Osteocyte (in vitro differentiated cells): ENCODE measurements around the gene ITGAV. TPM values are rescaled to one million over a fixed set of nuclear protein-coding genes. Genes with fewer than 3 reads are reported as not detected.

ENCODE experiments used
- DNase-seq: peaks from one replicate; pipeline ENCODE4 v3.0.0; 2021; ENCODE audit warnings: mixed read lengths; ENCODE audit not compliant: unreplicated experiment; ENCODE audit errors: extremely low spot score
- H3K27ac Mint-ChIP-seq: one replicate; pipeline ENCODE4 v1.8.0; 2021; ENCODE audit warnings: mild to moderate bottlenecking, mixed read lengths; ENCODE audit not compliant: unreplicated experiment
- H3K27me3 Mint-ChIP-seq: one replicate; pipeline ENCODE4 v1.8.0; 2021; ENCODE audit warnings: mixed read lengths; ENCODE audit not compliant: unreplicated experiment
- H3K36me3 Mint-ChIP-seq: one replicate; pipeline ENCODE4 v1.8.0; 2021; ENCODE audit warnings: mixed read lengths; ENCODE audit not compliant: unreplicated experiment
- H3K4me1 Mint-ChIP-seq: one replicate; pipeline ENCODE4 v1.8.0; 2021; ENCODE audit warnings: mixed read lengths; ENCODE audit not compliant: unreplicated experiment
- H3K4me3 Mint-ChIP-seq: one replicate; pipeline ENCODE4 v1.8.0; 2021; ENCODE audit warnings: mild to moderate bottlenecking, moderate library complexity, mixed read lengths; ENCODE audit not compliant: unreplicated experiment
- H3K9me3 Mint-ChIP-seq: one replicate; pipeline ENCODE4 v1.8.0; 2021; ENCODE audit warnings: mixed read lengths; ENCODE audit not compliant: unreplicated experiment
- CTCF ChIP-seq: fragments of 200-600 bp; sonication (generic); IDR thresholded peaks from 2 replicates; pipeline ENCODE4 v1.5.0; 2021; ENCODE audit warnings: antibody characterized with exemption, mild to moderate bottlenecking, moderate library complexity
- total RNA-seq: library from RNA; stranded (reverse); gene quantifications from 2 replicates; pipeline ENCODE4 v1.2.1, GENCODE V29; 2021

Gene ITGAV
- total RNA-seq, 1 donor from 2014 or later, result 141 TPM

- Mint-ChIP-seq H3K9me3 (no peaks in the 10 kb centered on the region), H3K4me1 (no peaks in the 10 kb centered on the region), H3K27me3 (no peaks in the 10 kb centered on the region), H3K27ac (no peak overlapping the region), H3K4me3 (no peak overlapping the region), H3K36me3 (peaks cover 30% of the 10 kb centered on the region)
- DNase-seq, result no peak
- TF ChIP-seq CTCF, result no peak
Observed at GRCh38 chr2:186653511-186653910, 63.7 kb downstream of the ITGAV start.

GRCh38 chr2:186659383-186659782 is 69.5 kb downstream of the ITGAV start:
- H3K27me3 Mint-ChIP-seq, result no peaks in the 10 kb centered on the region
- no peak for TF ChIP-seq CTCF
- H3K4me1 Mint-ChIP-seq, result no peaks in the 10 kb centered on the region
- H3K9me3 Mint-ChIP-seq, result no peaks in the 10 kb centered on the region
- H3K4me3 Mint-ChIP-seq, result no peak overlapping the region
- DNase-seq, result no peak
- peaks cover 36% of the 10 kb centered on the region for H3K36me3 Mint-ChIP-seq
- H3K27ac Mint-ChIP-seq, result no peak overlapping the region

GRCh38 chr2:186664385-186665043 is 74.7 kb downstream of the ITGAV start:
- Mint-ChIP-seq H3K4me1 (no peaks in the 10 kb centered on the region), H3K9me3 (no peaks in the 10 kb centered on the region), H3K27ac (no peak overlapping the region), H3K4me3 (no peak overlapping the region), H3K27me3 (no peaks in the 10 kb centered on the region), H3K36me3 (peaks cover 46% of the 10 kb centered on the region)
- no peak for TF ChIP-seq CTCF
- no peak for DNase-seq

- H3K4me1 Mint-ChIP-seq, result no peaks in the 10 kb centered on the region
- H3K4me3 Mint-ChIP-seq, result no peak overlapping the region
- peaks cover 13% of the 10 kb centered on the region for H3K9me3 Mint-ChIP-seq
- no peak for TF ChIP-seq CTCF
- H3K27ac Mint-ChIP-seq, result peak overlapping the region; percentile 27
- DNase-seq, result no peak
- H3K27me3 Mint-ChIP-seq, result no peaks in the 10 kb centered on the region
- H3K36me3 Mint-ChIP-seq, result peaks cover 74% of the 10 kb centered on the region
Observed at GRCh38 chr2:186669146-186669545, 79.3 kb downstream of the ITGAV start.

GRCh38 chr2:186670831-186671230 is 81.0 kb downstream of the ITGAV start:
- no peak for DNase-seq
- H3K27me3 Mint-ChIP-seq, result no peaks in the 10 kb centered on the region
- H3K4me1 Mint-ChIP-seq, result no peaks in the 10 kb centered on the region
- no peak overlapping the region for H3K4me3 Mint-ChIP-seq
- H3K36me3 Mint-ChIP-seq, result peaks cover 71% of the 10 kb centered on the region
- H3K27ac Mint-ChIP-seq, result no peak overlapping the region
- no peak for TF ChIP-seq CTCF
- peaks cover 13% of the 10 kb centered on the region for H3K9me3 Mint-ChIP-seq
